GM19351 (cell line): Measurements from ENCODE around the gene LCLAT1.

Experiments
- ATAC-seq: cut with Tn5 transposase; IDR thresholded peaks from one replicate; pipeline ENCODE4 v1.9.1; 2021; ENCODE audit warnings: mild to moderate bottlenecking, moderate library complexity; ENCODE audit not compliant: unreplicated experiment

Gene LCLAT1

DNA sequence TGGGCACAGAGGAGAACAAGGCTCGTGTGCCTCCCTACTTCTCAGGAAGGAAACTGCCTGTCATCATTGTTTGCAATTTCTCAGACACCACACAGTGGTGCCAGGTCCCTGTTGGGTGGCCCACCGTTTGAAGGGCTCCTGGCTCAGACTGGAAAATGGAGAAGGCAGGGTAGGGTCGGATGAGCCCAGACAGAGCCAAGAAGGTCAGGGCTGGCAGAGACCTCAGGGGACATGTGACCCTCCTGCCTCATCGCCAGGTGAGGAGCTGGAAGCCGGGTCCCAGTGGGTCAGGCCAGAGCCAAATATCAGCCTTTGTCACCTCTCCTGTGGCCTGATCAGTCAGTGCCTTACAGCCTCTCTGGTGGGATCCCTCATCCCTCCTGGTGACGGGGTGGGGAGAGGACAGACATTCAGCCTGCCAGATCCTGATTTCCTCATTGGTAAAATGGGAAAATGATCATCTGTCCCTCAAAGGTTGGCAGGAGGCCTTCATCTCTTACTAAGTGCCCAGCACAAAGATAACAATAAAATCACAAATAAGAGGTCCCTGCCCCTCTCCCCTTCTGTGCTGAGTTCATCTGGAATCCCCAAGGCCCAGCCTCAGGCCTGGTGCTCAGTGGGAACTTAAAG is 242.6 kb downstream of the LCLAT1 start:
- ATAC-seq: no peak

GRCh38 chr2:30690126-30690561 is 243.1 kb downstream of the LCLAT1 start:
- no peak for ATAC-seq

DNA sequence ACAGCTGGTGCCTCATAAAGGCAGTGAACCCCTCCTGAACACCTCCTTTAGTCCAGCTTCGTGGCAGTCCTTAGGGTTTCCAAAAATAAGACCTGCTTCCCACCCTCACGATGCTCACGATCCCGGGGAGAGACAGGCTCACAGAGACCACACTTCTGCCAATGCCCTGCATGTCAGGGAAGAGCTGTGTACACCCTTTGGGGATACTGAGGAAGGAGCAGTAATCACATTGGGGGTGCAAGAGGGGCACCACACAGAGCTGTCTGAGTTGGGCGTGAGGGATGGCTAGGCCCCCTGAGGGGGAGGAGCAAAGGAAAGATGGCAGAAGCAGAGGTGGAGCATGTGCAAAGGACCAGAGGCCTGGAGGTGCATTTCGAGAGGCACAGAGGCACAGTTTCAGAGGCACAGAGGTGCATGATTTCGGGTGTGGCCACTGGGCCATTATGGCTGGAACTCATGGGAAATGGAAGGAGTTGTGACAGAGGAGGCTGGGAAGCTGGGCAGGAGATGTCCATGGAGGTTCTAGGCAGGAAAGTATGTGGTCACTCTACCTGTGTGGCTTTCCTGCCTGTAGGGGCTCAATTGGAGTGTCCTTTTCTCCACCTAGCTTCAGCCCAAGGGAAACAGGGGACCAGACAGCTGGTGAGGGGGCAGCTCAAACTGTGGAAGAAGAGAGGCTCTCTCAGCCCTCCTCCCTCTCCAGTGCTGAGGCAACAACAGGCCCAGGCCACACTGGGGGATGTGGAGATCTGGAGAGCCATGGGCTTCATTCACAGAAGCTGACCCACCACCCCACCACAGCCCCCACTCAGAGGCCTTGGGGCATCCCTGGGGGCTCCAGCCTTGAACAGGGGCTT is 244.3 kb downstream of the LCLAT1 start:
- no peak for ATAC-seq

DNA sequence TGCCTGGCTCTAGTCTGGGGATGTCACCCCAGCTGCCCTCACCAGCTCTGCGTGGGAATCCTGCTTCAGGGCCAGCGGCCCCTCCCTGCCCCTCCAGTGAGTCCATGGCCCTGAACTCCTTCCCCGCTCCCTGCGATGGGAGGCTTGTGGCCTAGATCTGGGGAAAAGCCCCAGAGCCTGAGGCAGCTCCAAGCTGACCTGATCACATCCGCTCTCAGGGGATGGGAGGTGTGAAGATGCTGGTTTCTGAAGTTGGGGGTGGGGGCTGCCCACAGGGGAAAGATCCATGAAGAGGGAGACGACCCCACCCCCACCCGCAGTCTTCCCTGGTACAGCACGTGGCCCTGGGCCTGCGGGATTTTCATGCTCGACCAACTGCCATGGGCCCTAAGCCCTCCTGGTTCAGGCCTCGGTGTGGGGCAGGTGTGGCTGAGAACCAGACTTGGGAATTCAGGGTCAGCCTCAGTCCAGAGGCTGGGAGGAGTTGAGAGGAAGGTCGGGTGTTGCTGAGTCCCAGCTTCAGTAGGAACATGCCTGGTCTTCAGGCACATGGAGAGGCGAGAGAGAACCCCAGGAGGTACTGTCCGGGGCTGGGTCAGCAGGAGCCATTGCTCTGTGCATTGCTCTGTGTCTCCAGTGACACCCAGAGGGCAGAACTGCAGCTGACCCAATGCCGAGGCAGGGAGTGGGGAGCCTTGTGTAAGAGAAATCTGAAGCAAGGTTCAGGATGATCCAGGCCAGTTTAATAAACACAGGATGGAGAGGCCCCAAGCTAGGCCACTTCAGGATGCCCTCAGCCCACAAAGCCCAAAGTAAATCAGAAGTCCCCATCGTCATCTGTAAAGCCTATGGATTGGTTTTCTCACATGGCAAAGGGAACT is 245.1 kb downstream of the LCLAT1 start:
- no peak for ATAC-seq

GRCh38 chr2:30692829-30693275 is 245.8 kb downstream of the LCLAT1 start:
- no peak for ATAC-seq
